HG03060 (cell line): ENCODE data around the gene ACOT9.
"Not testable (repeated sequence)": the region's sequence is repeated elsewhere in the genome, so short reads cannot be mapped to it uniquely, and the experiment has no call there.

Source experiments
- ATAC-seq: cut with Tn5 transposase; IDR thresholded peaks from one replicate; pipeline ENCODE4 v1.9.1; 2021; ENCODE audit warnings: low read depth, moderate number of reproducible peaks; ENCODE audit not compliant: unreplicated experiment

ACOT9 gene, protein sequence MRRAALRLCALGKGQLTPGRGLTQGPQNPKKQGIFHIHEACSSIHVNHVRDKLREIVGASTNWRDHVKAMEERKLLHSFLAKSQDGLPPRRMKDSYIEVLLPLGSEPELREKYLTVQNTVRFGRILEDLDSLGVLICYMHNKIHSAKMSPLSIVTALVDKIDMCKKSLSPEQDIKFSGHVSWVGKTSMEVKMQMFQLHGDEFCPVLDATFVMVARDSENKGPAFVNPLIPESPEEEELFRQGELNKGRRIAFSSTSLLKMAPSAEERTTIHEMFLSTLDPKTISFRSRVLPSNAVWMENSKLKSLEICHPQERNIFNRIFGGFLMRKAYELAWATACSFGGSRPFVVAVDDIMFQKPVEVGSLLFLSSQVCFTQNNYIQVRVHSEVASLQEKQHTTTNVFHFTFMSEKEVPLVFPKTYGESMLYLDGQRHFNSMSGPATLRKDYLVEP

DNA sequence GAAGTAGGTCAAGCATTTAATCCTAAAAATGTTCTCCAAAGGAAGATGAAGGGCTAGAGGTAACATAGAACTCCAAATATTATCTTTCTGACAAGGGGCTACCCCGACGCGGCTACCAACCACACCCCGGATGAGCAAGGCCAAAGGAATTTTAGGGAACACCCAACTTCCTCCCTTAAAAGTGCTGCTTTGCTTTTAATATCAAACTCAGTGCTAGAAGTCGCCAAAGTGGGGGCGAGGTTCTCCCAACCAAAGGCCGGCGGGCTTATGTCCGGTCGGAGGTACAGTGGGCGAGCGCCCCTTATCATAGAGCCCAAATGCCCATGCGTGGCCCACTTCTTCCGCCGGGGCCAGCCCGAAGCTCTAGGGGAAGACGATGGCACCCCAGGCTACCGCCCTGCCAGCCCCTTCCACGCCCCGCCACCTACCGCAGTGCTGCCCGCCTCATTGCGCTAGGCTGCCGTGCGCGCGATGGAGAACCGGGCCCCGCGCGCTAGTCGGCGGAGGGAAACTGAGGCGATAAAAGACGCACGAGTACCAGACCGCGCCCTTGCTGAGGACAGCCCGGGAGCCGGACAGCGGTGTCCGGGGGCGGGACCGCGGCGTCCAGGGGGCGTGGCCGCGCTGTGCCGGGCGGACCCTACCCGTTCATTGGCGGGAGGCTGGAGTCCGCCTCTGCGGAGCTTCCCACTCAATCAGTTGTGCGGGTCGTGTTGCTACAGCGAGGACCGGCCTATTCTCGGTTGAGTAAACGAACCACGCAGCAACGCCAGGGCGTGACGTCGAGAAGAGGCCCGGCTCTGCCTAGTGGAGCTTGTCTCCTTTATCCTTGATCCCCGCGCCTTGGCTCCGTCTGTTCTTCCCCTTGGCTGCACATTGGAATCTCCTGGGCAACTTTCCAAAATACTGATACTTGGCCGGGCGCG is at the start of gene ACOT9:
TSS of gene ACOT9 (minus strand) at position 580 of the 926 bp plus-strand sequence. CDS start at position 448, 132 bp downstream.
- ATAC-seq, result peak; percentile 88

DNA sequence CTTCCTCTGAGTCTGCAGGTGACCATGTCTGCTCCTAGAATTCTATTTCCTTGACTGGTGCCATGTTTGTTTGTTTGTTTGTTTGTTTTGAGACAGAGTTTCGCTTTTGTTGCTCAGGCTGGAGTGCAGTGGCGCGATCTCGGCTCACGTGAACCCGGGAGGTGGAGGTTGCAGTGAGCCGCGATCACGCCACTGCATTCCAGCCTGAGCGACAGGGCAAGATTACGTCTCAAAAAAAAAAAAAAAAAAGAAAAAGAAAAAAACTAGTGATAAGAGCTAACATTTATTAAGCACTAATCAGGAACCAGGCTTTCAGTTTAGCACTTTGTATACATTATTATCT is 47.0 kb upstream of the ACOT9 start:
- ATAC-seq, result no peak

GRCh38 chrX:23789386-23790154 is 46.5 kb upstream of the ACOT9 start:
- ATAC-seq, result no peak

DNA sequence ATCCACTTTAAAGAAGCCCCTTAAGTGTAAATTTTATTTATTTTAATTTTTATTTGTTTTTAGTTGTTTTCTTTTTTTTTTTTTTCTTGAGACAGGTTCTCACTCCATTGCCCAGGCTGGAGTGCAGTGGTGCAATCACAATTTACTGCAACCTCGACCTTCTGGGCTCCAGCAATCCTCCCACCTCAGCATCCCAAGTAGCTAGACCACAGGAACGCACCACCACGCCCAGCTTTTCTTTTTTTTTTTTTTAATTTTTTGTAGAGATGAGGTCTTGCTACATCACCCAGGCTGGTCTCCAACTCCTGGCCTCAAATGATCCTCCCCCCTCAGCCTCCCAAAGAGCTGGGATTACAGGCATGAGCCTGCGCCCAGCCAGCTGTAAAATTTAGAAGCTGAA is 45.9 kb upstream of the ACOT9 start:
- no peak for ATAC-seq

DNA sequence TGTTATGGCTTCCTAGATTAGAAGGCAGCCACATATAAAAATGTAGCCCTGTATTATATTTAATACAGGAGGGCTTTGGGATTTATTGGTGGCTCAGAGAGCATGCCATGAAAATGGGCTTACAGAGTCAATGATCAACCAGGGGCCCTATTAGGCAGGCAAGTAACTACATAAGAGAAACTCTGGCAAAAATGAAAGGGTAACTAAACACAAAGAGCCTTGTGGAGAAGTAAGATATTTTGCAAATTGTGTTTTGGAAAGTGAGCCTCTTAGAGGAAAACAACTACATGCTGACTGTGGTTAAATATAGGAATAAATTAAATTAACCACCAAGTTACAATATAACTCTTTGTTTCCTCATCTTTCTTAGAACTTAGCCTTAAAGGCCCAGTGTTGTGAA is 45.4 kb upstream of the ACOT9 start:
- ATAC-seq, result no peak

- ATAC-seq, result no peak
Measured at GRCh38 chrX:23787745-23788118, 44.7 kb upstream of the ACOT9 start.

DNA sequence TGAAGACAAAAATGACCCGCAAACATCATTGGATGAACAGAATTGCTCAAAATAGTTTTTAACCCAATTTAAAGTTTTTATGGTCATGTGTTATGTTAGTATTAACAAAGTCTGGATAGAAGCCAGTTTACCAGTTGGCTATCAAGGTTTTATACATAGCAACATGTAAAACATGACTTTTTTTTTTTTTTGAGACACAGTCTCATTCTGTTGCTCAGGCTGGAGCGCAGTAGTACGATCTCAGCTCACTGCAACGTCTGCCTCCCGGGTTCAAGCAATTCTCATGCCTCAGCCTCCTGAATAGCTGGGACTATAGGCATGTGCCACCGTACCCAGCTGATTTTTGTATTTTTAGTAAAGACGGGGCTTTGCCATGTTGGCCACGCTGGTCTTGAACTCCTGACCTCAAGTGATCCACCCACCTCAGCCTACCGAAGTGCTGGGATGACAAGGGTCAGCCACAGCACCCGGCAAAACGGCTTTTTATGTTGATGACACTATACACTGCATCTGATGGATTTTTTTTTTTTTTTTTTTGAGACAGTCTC is 43.3 kb upstream of the ACOT9 start:
- ATAC-seq, result no peak

GRCh38 chrX:23785580-23785979 is 42.5 kb upstream of the ACOT9 start:
- no peak for ATAC-seq

GRCh38 chrX:23784470-23785331 is 41.6 kb upstream of the ACOT9 start:
- ATAC-seq, result no peak

GRCh38 chrX:23783589-23784469 is 40.8 kb upstream of the ACOT9 start:
- no peak for ATAC-seq

GRCh38 chrX:23782863-23783588 is 40.0 kb upstream of the ACOT9 start, which contains the start of gene SAT1:
Gene SAT1 (plus strand): TSS chrX:23783173. CDS start chrX:23783352, 179 bp downstream.
- peak; percentile 55 for ATAC-seq

GRCh38 chrX:23782455-23782854 is 39.4 kb upstream of the ACOT9 start:
- ATAC-seq, result no peak

GRCh38 chrX:23779025-23779424 is 35.9 kb upstream of the ACOT9 start:
- ATAC-seq, result no peak

DNA sequence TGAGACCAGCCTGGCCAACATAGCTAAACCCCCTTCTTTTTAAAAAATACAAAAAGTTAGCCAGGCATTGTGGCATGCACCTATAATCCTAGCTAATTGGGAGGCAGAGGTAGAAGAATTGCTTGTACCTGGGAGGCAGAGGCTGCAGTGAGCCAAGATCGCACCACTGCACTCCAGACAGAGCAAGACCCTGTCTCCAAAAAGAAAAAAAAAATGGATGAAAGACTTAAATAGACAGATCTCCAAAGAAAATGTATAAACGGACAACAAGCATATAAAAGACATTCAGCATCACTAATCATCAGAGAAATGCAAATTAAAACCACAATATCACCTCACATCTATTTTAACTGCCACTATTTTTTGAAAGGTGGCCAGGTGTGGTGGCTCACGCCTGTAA is 33.3 kb upstream of the ACOT9 start:
- no peak for ATAC-seq

- peak; percentile 78 for ATAC-seq
Measured at GRCh38 chrX:23773601-23774175, 30.6 kb upstream of the ACOT9 start.

GRCh38 chrX:23771086-23771485 is 28.0 kb upstream of the ACOT9 start:
- ATAC-seq, result not testable (repeated sequence)

- ATAC-seq, result no peak
Measured at GRCh38 chrX:23770142-23770541, 27.1 kb upstream of the ACOT9 start.
